ENCODE results near the gene SLC11A1. TPM values are rescaled to one million over a fixed set of nuclear protein-coding genes. Genes with fewer than 3 reads are reported as not detected.
A peak's percentile ranks its signal among the peaks of the same experiment; 100 is the strongest.

Gene SLC11A1
- total RNA-seq, 1 donor from 2014 or later, result 6.4 TPM

- Histone ChIP-seq H3K9me3 (replicated peaks) (peaks cover 7% of the 10 kb centered on the region), H3K27ac (replicated peaks) (peak overlapping the region; percentile 96), H3K4me3 (peak overlapping the region; percentile 76), H3K36me3 (no peaks in the 10 kb centered on the region), H3K4me1 (peaks cover 21% of the 10 kb centered on the region), H3K27me3 (ENCODE audit: low read depth) (no peaks in the 10 kb centered on the region)
- DNase-seq, result peak; percentile 93
- intact Hi-C loops (cut with micrococcal nuclease), result no loop called here
- TF ChIP-seq CTCF (IDR thresholded peaks at IDR 0.05; ENCODE audit: borderline replicate concordance), result no peak
Measured at GRCh38 chr2:218367415-218368149, 14.5 kb upstream of the SLC11A1 start.

GRCh38 chr2:218368150-218368528 is 13.9 kb upstream of the SLC11A1 start:
- intact Hi-C loops (cut with micrococcal nuclease), result no loop called here
- Histone ChIP-seq H3K4me1 (peaks cover 21% of the 10 kb centered on the region), H3K27me3 (ENCODE audit: low read depth) (no peaks in the 10 kb centered on the region), H3K27ac (replicated peaks) (peak overlapping the region; percentile 96), H3K36me3 (no peaks in the 10 kb centered on the region), H3K9me3 (replicated peaks) (peaks cover 7% of the 10 kb centered on the region), H3K4me3 (peak overlapping the region; percentile 76)
- TF ChIP-seq CTCF (IDR thresholded peaks at IDR 0.05; ENCODE audit: borderline replicate concordance), result no peak
- DNase-seq, result no peak

- no peaks in the 10 kb centered on the region for H3K36me3 ChIP-seq
- no peak for TF ChIP-seq CTCF (IDR thresholded peaks at IDR 0.05; ENCODE audit: borderline replicate concordance)
- peaks cover 7% of the 10 kb centered on the region for H3K9me3 ChIP-seq (replicated peaks)
- H3K4me1 ChIP-seq, result peaks cover 21% of the 10 kb centered on the region
- peak overlapping the region; percentile 76 for H3K4me3 ChIP-seq
- DNase-seq, result no peak
- intact Hi-C loops (cut with micrococcal nuclease), result no loop called here
- H3K27ac ChIP-seq (replicated peaks), result peak overlapping the region; percentile 96
- H3K27me3 ChIP-seq (ENCODE audit: low read depth), result no peaks in the 10 kb centered on the region
Measured at GRCh38 chr2:218368621-218369153, 13.4 kb upstream of the SLC11A1 start.

GRCh38 chr2:218369330-218369729 is 12.7 kb upstream of the SLC11A1 start:
- H3K27ac ChIP-seq (replicated peaks), result peak overlapping the region; percentile 96
- TF ChIP-seq CTCF (IDR thresholded peaks at IDR 0.05; ENCODE audit: borderline replicate concordance), result no peak
- no peak overlapping the region for H3K4me3 ChIP-seq
- peaks cover 7% of the 10 kb centered on the region for H3K9me3 ChIP-seq (replicated peaks)
- no peak for DNase-seq
- H3K27me3 ChIP-seq (ENCODE audit: low read depth), result no peaks in the 10 kb centered on the region
- intact Hi-C loops (cut with micrococcal nuclease), result no loop called here
- peaks cover 21% of the 10 kb centered on the region for H3K4me1 ChIP-seq
- H3K36me3 ChIP-seq, result no peaks in the 10 kb centered on the region

- Histone ChIP-seq H3K4me1 (peaks cover 21% of the 10 kb centered on the region), H3K4me3 (no peak overlapping the region), H3K9me3 (replicated peaks) (peaks cover 7% of the 10 kb centered on the region), H3K27me3 (ENCODE audit: low read depth) (no peaks in the 10 kb centered on the region), H3K27ac (replicated peaks) (peak overlapping the region; percentile 96), H3K36me3 (no peaks in the 10 kb centered on the region)
- DNase-seq, result peak; percentile 41
- intact Hi-C loops (cut with micrococcal nuclease), result no loop called here
- no peak for TF ChIP-seq CTCF (IDR thresholded peaks at IDR 0.05; ENCODE audit: borderline replicate concordance)
Measured at GRCh38 chr2:218370410-218371063, 11.5 kb upstream of the SLC11A1 start.
